Activated naive CD8-positive, alpha-beta T cell (primary cell): ENCODE data around the gene ECSIT.
"Not testable (repeated sequence)": the region's sequence is repeated elsewhere in the genome, so short reads cannot be mapped to it uniquely, and the experiment has no call there.

Experiments used
- H3K27ac Mint-ChIP-seq: one replicate; pipeline ENCODE4 v1.8.0; 2021; ENCODE audit warnings: mixed read lengths
- H3K27me3 Mint-ChIP-seq: one replicate; pipeline ENCODE4 v1.8.0; 2021; ENCODE audit warnings: mixed read lengths
- H3K36me3 Mint-ChIP-seq: one replicate; pipeline ENCODE4 v1.8.0; 2021; ENCODE audit warnings: mixed read lengths
- H3K4me1 Mint-ChIP-seq: one replicate; pipeline ENCODE4 v1.8.0; 2021; ENCODE audit warnings: low read depth, mixed read lengths
- H3K4me3 Mint-ChIP-seq: one replicate; pipeline ENCODE4 v1.8.0; 2021; ENCODE audit warnings: mild to moderate bottlenecking, mixed read lengths
- H3K9me3 Mint-ChIP-seq: one replicate; pipeline ENCODE4 v1.8.0; 2021; ENCODE audit warnings: low read depth, mixed read lengths

The ECSIT gene

DNA sequence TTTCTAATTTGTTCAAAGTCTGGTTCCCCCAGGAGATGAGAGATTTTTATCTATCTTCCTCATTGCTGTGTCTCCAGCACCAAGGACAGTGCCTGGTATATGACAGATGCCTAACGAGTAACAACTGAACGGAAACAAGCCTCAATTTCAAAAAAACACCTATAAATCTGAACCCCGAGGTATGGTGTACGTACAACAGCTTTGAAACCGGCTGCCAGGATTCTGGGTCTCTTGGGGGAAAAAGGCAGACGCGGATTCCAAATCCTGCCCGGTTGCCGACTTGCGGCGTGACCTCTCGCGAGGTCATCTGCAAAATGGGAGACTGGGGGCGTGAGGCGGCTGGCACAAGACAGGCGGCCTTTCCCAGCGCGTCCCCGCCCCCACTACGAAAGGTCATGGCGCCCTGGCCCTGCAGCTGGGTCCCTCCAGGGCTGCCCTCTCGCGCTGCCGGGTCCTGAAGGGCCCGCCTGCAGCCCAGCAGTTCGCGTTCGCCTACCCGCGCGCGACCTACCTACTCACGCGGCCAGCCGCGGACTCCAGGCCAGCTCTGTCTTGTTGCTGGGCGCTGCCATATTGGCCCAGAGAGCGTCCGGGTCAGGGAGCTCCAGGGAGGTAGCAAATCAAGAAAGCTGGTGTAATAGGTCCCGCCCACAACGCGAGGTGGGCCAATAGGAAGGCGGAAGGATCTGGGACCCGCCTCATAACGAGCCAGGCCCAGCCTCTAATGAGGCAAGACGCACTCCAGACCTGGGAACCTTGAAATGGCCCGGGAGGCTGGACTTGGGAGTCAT is at the start of gene ECSIT:
TSS of gene ECSIT (minus strand) at position 584 of the 791 bp plus-strand sequence. CDS start 9,964 bp downstream, outside the sequence.
- H3K27ac Mint-ChIP-seq: peak within 1 kb of the TSS; percentile 94
- no peaks in the 10 kb centered on the region for H3K27me3 Mint-ChIP-seq
- H3K36me3 Mint-ChIP-seq: no peaks in the 10 kb centered on the region
- no peaks in the 10 kb centered on the region for H3K9me3 Mint-ChIP-seq
- H3K4me1 Mint-ChIP-seq: peaks cover 26% of the 10 kb centered on the region
- peak within 1 kb of the TSS; percentile 97 for H3K4me3 Mint-ChIP-seq

DNA sequence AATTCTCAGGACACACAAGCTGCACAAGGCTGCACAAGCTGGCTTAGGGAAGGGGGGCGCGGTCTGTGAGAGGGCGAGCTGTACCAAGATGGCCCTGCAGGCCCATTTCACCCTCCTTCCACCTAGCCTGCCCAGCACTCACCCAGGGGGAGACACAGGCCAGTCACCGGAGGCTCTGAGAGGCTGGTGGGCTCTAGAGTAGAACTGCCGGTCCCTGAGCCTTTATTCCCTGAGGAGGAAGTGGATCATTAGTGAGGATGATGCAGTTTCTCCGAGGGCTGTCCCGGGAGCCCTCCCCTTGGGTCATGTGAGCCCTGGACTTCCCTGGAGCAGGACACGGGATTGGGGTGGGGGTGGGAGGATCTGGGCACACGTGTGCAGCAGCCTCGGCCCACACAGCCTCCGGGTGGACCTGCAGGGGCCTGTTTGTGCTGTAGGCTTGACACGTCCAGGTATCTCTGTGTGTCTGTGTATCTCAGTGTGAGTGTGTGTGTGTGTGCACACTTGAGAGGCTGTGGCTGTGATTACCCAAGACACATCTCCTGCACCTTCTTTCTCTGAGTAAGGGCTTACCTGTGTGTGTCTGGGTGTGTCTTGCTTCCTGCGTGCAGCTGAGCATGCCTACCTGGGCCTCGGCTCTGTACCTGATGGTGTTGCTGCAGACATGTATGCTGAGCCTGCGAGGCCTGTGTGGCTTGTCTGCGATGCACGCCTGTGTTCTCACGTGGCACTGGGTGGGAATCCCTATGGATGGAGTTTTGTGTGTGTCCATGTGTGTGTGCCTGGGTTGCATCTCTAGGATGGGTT is 48.7 kb upstream of the ECSIT start, which contains the start of gene ACP5:
TSS of gene ACP5 (minus strand) at position 195 of the 807 bp plus-strand sequence. CDS start 328 bp downstream, outside the sequence.
- H3K9me3 Mint-ChIP-seq: no peaks in the 10 kb centered on the region
- H3K27me3 Mint-ChIP-seq: no peaks in the 10 kb centered on the region
- H3K4me3 Mint-ChIP-seq: peak within 1 kb of the TSS; percentile 75
- peaks cover 28% of the 10 kb centered on the region for H3K4me1 Mint-ChIP-seq
- H3K36me3 Mint-ChIP-seq: no peaks in the 10 kb centered on the region
- H3K27ac Mint-ChIP-seq: peak within 1 kb of the TSS; percentile 34

- Mint-ChIP-seq H3K9me3 (no peaks in the 10 kb centered on the region), H3K4me3 (no peak overlapping the region), H3K27me3 (no peaks in the 10 kb centered on the region), H3K4me1 (peaks cover 18% of the 10 kb centered on the region), H3K36me3 (no peaks in the 10 kb centered on the region), H3K27ac (no peak overlapping the region)
These were observed 47.3 kb upstream of the ECSIT start for GRCh38 chr19:11576227-11576626.

- Mint-ChIP-seq H3K27ac (no peak overlapping the region), H3K27me3 (no peaks in the 10 kb centered on the region), H3K4me1 (peaks cover 9% of the 10 kb centered on the region), H3K4me3 (no peak overlapping the region), H3K36me3 (no peaks in the 10 kb centered on the region), H3K9me3 (no peaks in the 10 kb centered on the region)
These were observed 45.8 kb upstream of the ECSIT start for GRCh38 chr19:11574689-11575088.

DNA sequence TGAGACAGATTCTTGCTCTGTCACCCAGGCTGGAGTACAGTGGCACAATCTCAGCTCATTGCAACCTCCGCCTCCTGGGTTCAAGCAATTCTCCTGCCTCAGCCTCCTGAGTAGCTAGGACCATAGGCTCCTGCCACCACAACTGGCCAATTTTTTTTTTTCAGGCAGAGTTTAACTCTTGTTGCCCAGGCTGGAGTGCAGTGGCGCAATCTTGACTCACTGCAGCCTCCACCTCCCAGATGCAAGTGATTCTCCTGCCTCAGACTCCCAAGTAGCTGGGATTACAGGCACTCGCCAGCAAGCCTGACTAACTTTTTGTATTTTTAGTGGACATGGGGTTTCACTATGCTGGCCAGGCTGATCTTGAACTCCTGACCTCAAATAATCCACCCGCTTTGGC is 44.8 kb upstream of the ECSIT start:
- H3K36me3 Mint-ChIP-seq, H3K27me3 Mint-ChIP-seq, H3K27ac Mint-ChIP-seq, H3K9me3 Mint-ChIP-seq, H3K4me3 Mint-ChIP-seq, H3K4me1 Mint-ChIP-seq: not testable (repeated sequence)

GRCh38 chr19:11573354-11573753 is 44.4 kb upstream of the ECSIT start:
- H3K4me1 Mint-ChIP-seq, H3K36me3 Mint-ChIP-seq, H3K4me3 Mint-ChIP-seq, H3K27ac Mint-ChIP-seq, H3K9me3 Mint-ChIP-seq, H3K27me3 Mint-ChIP-seq: not testable (repeated sequence)

GRCh38 chr19:11570039-11570462 is 41.1 kb upstream of the ECSIT start:
- no peak overlapping the region for H3K4me3 Mint-ChIP-seq
- H3K36me3 Mint-ChIP-seq: peaks cover 3% of the 10 kb centered on the region
- no peaks in the 10 kb centered on the region for H3K27me3 Mint-ChIP-seq
- H3K27ac Mint-ChIP-seq: no peak overlapping the region
- H3K4me1 Mint-ChIP-seq: peaks cover 1% of the 10 kb centered on the region
- H3K9me3 Mint-ChIP-seq: no peaks in the 10 kb centered on the region

DNA sequence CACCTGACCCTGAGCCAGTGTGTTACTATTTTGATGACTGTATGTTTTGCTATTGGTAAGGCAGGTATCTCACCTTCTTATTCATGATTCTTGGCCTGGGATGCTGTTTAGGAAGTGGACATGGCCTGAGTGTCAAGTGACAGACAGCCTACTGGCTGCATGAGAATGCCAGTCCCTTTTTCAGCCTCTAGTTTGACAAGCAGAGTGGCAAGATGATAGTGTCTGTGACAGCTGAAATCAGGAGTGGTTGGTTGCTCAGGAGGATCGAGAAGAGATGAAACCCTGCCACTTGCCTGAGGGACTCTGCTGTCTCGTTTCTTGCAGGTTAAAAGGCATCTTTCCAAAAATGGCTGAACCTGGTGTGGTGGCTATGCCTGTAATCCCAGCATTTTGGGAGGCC is 37.2 kb upstream of the ECSIT start:
- Mint-ChIP-seq H3K4me1 (peaks cover 3% of the 10 kb centered on the region), H3K27me3 (no peaks in the 10 kb centered on the region), H3K36me3 (peaks cover 3% of the 10 kb centered on the region), H3K27ac (no peak overlapping the region), H3K9me3 (no peaks in the 10 kb centered on the region), H3K4me3 (no peak overlapping the region)

GRCh38 chr19:11565649-11565980 is 36.7 kb upstream of the ECSIT start:
- not testable (repeated sequence) for H3K27ac Mint-ChIP-seq, H3K27me3 Mint-ChIP-seq, H3K4me1 Mint-ChIP-seq, H3K4me3 Mint-ChIP-seq, H3K9me3 Mint-ChIP-seq, H3K36me3 Mint-ChIP-seq

GRCh38 chr19:11564082-11564807 is 35.3 kb upstream of the ECSIT start:
- not testable (repeated sequence) for H3K36me3 Mint-ChIP-seq, H3K27ac Mint-ChIP-seq, H3K27me3 Mint-ChIP-seq, H3K4me3 Mint-ChIP-seq, H3K9me3 Mint-ChIP-seq
- peaks cover 14% of the 10 kb centered on the region for H3K4me1 Mint-ChIP-seq

GRCh38 chr19:11563532-11563931 is 34.6 kb upstream of the ECSIT start:
- H3K27ac Mint-ChIP-seq: no peak overlapping the region
- H3K27me3 Mint-ChIP-seq: no peaks in the 10 kb centered on the region
- peaks cover 3% of the 10 kb centered on the region for H3K36me3 Mint-ChIP-seq
- H3K9me3 Mint-ChIP-seq: no peaks in the 10 kb centered on the region
- H3K4me1 Mint-ChIP-seq: peaks cover 16% of the 10 kb centered on the region
- no peak overlapping the region for H3K4me3 Mint-ChIP-seq

GRCh38 chr19:11560404-11561051 is 31.6 kb upstream of the ECSIT start:
- Mint-ChIP-seq H3K4me1 (peaks cover 33% of the 10 kb centered on the region), H3K27me3 (no peaks in the 10 kb centered on the region), H3K4me3 (peak overlapping the region; percentile 86), H3K36me3 (peaks cover 2% of the 10 kb centered on the region), H3K27ac (peak overlapping the region; percentile 72), H3K9me3 (no peaks in the 10 kb centered on the region)

DNA sequence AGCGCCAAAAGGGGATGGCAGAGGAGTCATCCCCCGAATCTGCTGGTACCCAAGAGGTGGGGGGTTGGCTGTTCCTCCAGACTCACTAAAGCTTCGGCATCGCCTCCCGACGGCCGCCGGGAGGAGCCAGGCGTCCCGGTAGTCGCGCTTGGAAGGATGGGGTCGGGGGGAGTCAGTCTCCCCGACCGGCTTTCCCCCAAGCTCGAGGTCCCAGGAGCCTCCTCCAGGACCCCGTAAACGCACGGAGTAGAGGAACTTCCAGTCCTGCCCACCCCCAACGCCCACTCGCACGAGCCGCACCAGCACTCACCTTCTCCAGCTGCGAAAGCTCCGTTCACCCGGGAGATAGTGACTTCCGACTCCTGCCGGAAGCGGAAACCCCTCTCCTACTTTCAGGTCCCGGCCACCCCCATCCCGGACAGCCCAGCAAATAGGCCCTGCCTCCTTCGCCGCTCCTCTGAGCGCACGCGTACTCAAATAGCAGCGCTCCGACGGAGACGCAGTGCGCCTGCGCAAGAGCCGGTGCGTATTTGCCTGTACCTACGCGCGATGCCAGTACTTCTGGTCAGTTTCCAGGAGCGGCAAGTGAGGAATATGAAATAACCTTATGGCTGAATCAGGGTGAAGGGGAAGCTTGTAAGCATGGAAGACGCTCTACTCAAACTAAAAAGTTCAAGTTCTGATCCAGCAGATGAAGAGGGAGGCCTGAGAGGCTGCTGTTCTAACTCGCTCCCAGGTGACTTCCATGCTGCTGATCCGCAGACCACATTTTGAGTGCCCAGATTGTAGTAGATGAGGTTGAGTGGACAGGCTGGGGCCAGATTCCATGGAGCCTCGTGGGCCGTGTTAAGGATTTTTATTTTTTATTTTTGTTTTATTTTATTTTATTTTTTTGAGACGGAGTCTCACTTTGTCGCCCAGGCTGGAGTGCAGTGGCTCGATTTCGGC is 30.2 kb upstream of the ECSIT start, which contains the start of gene ELOF1:
TSS of gene ELOF1 (minus strand) at position 350 of the 948 bp plus-strand sequence. CDS start 4,883 bp downstream, outside the sequence.
- H3K4me3 Mint-ChIP-seq: peak within 1 kb of the TSS; percentile 98
- H3K27ac Mint-ChIP-seq: peak within 1 kb of the TSS; percentile 95
- H3K9me3 Mint-ChIP-seq: no peaks in the 10 kb centered on the region
- no peaks in the 10 kb centered on the region for H3K27me3 Mint-ChIP-seq
- peaks cover 39% of the 10 kb centered on the region for H3K4me1 Mint-ChIP-seq
- peaks cover 2% of the 10 kb centered on the region for H3K36me3 Mint-ChIP-seq
